HFFc6 (cell line): Measurements from ENCODE around the gene SLC47A1. TPM values are rescaled to one million over a fixed set of nuclear protein-coding genes. Genes with fewer than 3 reads are reported as not detected.

Source experiments
- DNase-seq: peaks from one replicate; pipeline ENCODE4 v3.0.0-alpha.2; 2018
- H3K27ac Mint-ChIP-seq: 2 replicates; pipeline ENCODE4 v1.8.0; 2020; ENCODE audit warnings: mild to moderate bottlenecking, mixed read lengths
- H3K27me3 Mint-ChIP-seq: 2 replicates; pipeline ENCODE4 v1.8.0; 2021; ENCODE audit warnings: mild to moderate bottlenecking, moderate library complexity, mixed read lengths; ENCODE audit not compliant: insufficient read depth
- H3K36me3 Mint-ChIP-seq: 2 replicates; pipeline ENCODE4 v1.8.0; 2021; ENCODE audit warnings: low read depth, mixed read lengths
- H3K4me1 Mint-ChIP-seq: 2 replicates; pipeline ENCODE4 v1.8.0; 2020; ENCODE audit warnings: low read depth, mixed read lengths
- H3K4me3 Mint-ChIP-seq: 2 replicates; pipeline ENCODE4 v1.8.0; 2020; ENCODE audit warnings: mild to moderate bottlenecking, moderate library complexity, mixed read lengths
- H3K9me3 Mint-ChIP-seq: 2 replicates; pipeline ENCODE4 v1.8.0; 2020; ENCODE audit warnings: mild to moderate bottlenecking, mixed read lengths
- total RNA-seq, 6 experiments: library from RNA; stranded (reverse); fragmentation: NEBNext Ultra II Directional; extraction: Animal tissue kit (Norgen Biotek cat#: 25700); gene quantifications; 2 replicates in 1 of 6; 3 replicates in 5 of 6; pipeline ENCODE4 v1.2.3, GENCODE V29; 2021
- TF ChIP-seq, protein P1 (sequence below): fragments of 200-600 bp; sonication (generic); IDR thresholded peaks from 2 replicates; pipeline ENCODE4 v1.5.0; 2021; ENCODE audit warnings: antibody characterized with exemption, mild to moderate bottlenecking

SLC47A1 gene
- total RNA-seq, 6 experiments from 2014 or later: 0.14 TPM; not detected in 5

DNA sequence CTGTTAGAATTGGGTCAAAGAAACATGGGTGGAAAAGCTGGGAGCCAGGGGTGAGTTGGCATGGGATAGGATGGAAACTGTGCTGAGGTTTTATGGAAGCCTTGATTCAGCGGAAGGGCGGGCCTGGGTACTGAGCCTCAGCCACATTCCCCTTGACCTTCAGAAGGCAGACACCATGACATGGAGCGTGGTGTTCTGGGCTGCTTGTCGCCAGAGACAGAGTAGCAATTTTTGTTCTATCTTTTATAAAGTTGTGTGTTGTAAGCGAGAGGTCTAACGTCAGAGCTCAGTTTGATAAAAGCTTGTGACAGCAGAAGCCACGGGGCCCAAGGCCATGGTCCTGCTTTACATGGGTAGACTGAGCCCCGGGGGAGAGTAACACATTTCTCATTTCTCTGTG, 50.2 kb downstream of the SLC47A1 start:
- Mint-ChIP-seq H3K36me3 (no peaks in the 10 kb centered on the region), H3K27me3 (peaks cover 49% of the 10 kb centered on the region), H3K27ac (no peak overlapping the region), H3K9me3 (no peaks in the 10 kb centered on the region), H3K4me1 (no peaks in the 10 kb centered on the region), H3K4me3 (no peak overlapping the region)
- no peak for DNase-seq
- TF ChIP-seq, protein P1, sequence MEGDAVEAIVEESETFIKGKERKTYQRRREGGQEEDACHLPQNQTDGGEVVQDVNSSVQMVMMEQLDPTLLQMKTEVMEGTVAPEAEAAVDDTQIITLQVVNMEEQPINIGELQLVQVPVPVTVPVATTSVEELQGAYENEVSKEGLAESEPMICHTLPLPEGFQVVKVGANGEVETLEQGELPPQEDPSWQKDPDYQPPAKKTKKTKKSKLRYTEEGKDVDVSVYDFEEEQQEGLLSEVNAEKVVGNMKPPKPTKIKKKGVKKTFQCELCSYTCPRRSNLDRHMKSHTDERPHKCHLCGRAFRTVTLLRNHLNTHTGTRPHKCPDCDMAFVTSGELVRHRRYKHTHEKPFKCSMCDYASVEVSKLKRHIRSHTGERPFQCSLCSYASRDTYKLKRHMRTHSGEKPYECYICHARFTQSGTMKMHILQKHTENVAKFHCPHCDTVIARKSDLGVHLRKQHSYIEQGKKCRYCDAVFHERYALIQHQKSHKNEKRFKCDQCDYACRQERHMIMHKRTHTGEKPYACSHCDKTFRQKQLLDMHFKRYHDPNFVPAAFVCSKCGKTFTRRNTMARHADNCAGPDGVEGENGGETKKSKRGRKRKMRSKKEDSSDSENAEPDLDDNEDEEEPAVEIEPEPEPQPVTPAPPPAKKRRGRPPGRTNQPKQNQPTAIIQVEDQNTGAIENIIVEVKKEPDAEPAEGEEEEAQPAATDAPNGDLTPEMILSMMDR: no peak

DNA sequence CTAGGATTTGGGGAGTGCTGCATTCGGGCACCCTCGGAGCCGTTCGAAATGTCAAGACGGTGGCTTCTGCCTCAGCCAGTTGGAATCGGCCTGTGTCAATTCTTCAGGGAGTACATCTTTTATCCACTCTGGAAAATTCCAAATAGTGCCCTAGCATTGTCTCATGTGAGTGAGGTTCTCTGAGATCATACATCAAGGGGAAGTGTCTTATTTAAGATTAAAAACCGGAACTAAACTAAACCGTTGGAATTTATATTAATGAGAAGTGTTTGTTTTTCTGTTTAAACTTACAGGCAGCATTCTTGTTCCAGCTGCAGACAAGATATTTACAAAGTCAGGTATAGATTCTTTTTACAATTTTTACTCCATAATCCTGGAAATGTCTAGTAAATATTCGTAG, 56.8 kb downstream of the SLC47A1 start:
- DNase-seq: no peak
- TF ChIP-seq, protein P1: no peak
- Mint-ChIP-seq H3K4me1 (no peaks in the 10 kb centered on the region), H3K36me3 (no peaks in the 10 kb centered on the region), H3K27me3 (peaks cover 49% of the 10 kb centered on the region), H3K4me3 (no peak overlapping the region), H3K9me3 (no peaks in the 10 kb centered on the region), H3K27ac (no peak overlapping the region)

DNA sequence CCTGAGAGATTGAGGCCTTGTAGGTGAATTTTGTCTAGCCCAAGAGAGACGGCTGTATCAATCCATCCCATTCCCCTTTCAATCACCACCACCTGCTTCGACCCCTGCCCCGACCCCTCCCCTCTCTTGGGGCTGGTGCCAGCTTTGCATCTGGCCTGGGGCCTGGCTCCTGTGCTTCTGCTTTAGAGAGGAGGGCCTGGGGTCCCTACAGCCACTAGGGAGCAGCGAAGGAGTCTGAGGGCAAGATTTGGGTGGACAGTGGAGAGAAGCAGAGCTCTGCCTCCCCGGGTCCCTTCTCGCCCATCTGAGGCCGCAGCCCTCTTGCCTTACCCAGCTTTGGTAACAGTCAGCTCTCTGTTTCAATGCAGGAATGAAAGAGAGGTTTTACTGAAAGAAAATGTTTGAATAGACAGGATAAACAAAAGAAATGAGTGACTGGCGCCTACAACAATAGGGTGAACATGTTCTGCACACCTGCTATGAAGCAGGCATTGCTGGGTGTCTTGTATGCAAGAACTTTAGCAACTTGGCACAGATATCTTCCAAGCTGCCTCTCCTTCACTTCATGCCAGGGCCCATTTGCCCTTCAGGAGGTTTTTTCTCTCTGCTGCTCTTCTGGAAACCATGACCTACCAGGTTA, 57.4 kb downstream of the SLC47A1 start:
- Mint-ChIP-seq H3K9me3 (no peaks in the 10 kb centered on the region), H3K36me3 (no peaks in the 10 kb centered on the region), H3K4me1 (no peaks in the 10 kb centered on the region), H3K27me3 (peaks cover 47% of the 10 kb centered on the region), H3K27ac (no peak overlapping the region), H3K4me3 (no peak overlapping the region)
- DNase-seq: no peak
- TF ChIP-seq, protein P1: no peak

DNA sequence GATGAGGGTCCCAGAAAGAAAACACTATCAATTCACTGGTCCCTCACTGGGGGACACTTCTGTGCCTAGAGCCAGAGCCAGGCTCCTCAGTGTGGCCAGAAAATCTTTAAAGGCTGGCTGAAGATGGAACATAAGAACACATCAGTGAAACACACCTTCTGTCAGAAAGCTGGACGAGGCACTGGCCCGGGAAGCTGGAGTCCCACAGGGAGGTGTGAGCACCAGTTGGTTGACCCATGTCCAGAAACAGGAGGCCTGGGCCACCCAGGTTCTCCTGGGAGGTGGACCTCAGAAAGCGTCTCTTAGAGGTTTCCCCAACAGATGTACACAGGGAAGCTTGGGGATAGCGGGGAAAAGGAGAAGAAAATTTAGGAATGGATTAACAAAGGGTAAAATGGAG, 58.7 kb downstream of the SLC47A1 start:
- TF ChIP-seq, protein P1: no peak
- H3K9me3 Mint-ChIP-seq: no peaks in the 10 kb centered on the region

DNA sequence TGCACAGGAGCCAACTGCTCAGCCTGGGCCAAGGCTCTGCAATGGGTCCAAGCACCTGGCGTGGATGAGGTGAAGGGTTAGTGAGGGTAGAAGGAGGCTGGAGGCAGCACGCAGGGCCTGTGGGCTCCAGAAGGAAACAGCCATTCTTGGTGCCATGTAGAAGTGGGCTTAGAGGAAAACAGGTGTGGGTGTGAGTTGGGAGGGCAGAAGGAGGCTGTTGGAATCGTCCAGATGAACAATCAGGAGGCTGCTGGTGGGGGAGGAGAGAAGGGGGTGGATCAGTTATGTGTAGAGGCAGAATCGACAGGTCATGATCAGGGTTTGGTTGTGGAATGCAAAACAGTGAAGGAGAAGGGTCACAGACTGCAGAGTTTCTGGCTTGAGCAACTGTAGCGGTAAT, 63.2 kb downstream of the SLC47A1 start:
- H3K27ac Mint-ChIP-seq: no peak overlapping the region
- no peaks in the 10 kb centered on the region for H3K9me3 Mint-ChIP-seq
- H3K4me1 Mint-ChIP-seq: no peaks in the 10 kb centered on the region
- H3K27me3 Mint-ChIP-seq: peaks cover 17% of the 10 kb centered on the region
- H3K36me3 Mint-ChIP-seq: no peaks in the 10 kb centered on the region
- no peak for DNase-seq
- TF ChIP-seq, protein P1: no peak
- H3K4me3 Mint-ChIP-seq: no peak overlapping the region

More for the DNA sequence above, 58.7 kb downstream of the SLC47A1 start:
- Mint-ChIP-seq H3K27ac (no peak overlapping the region), H3K4me3 (no peak overlapping the region), H3K36me3 (no peaks in the 10 kb centered on the region), H3K27me3 (peaks cover 49% of the 10 kb centered on the region), H3K4me1 (no peaks in the 10 kb centered on the region)
- DNase-seq: no peak
